Left lung (tissue), 10 donors: Measurements from ENCODE around the gene FBXW12. TPM values are rescaled to one million over a fixed set of nuclear protein-coding genes. Genes with fewer than 3 reads are reported as not detected.

Source experiments
- ATAC-seq: fragments of 200-7000 bp; cut with Tn5 transposase; one replicate; pipeline ENCODE4 v1.9.1; 2020; ENCODE audit warnings: moderate library complexity
- DNase-seq, 4 donors: peaks; one replicate each; pipeline ENCODE4 v3.0.0-alpha.2; 2013 to 2020
- H3K27ac ChIP-seq, 2 donors: fragments of 200-600 bp; sonication (generic) in 1 of 2; one replicate each; pipeline versions ENCODE4 v1.5.0 to v1.8.0; 2020 to 2021
- H3K27me3 ChIP-seq, 2 donors: fragments of 200-600 bp; sonication (generic) in 1 of 2; one replicate each; pipeline versions ENCODE4 v1.5.0 to v1.8.0; 2020 to 2021
- H3K36me3 ChIP-seq, 2 donors: fragments of 200-600 bp; sonication (generic) in 1 of 2; one replicate each; pipeline versions ENCODE4 v1.5.0 to v1.8.0; 2020 to 2021
- H3K4me1 ChIP-seq, 2 donors: fragments of 200-600 bp; one replicate each; pipeline ENCODE4 v1.8.0; 2021
- H3K4me3 ChIP-seq, 2 donors: fragments of 200-600 bp; sonication (generic) in 1 of 2; one replicate each; pipeline versions ENCODE4 v1.5.0 to v1.8.0; 2020 to 2021; ENCODE audit warnings: mild to moderate bottlenecking in 1 of 2
- H3K9me3 ChIP-seq, 2 donors: fragments of 200-600 bp; sonication (generic) in 1 of 2; one replicate each; pipeline versions ENCODE4 v1.5.0 to v1.8.0; 2020 to 2021
- intact Hi-C, 2 donors: fragments of 100-400 bp; cut with DNase I; formaldehyde crosslinking; loops; one replicate each; pipeline versions ENCODE4 v1.11.2 to v1.14.2; 2022
- polyA plus RNA-seq, 6 donors: library from polyadenylated mRNA; unstranded; fragments of 120-200 nt; gene quantifications; one replicate each; pipeline ENCODE4 v1.2.1, GENCODE V29; 2013; ENCODE audit not compliant: insufficient read length in 6 of 6
- total RNA-seq, 2 donors: library from RNA; stranded (reverse); fragmentation: NEBNext Ultra II Directional; extraction: Animal tissue kit (Norgen Biotek cat#: 25700); gene quantifications; one replicate each; pipeline ENCODE4 v1.2.1, GENCODE V29; 2021
- TF ChIP-seq, protein P1 (sequence below), 2 donors: fragments of 200-600 bp; sonication (generic) in 1 of 2; IDR thresholded peaks; one replicate each; pipeline versions ENCODE4 v1.5.0 to v1.8.0; 2021; ENCODE audit warnings: antibody characterized with exemption in 2 of 2
- donor health status: DM: no; HTN: yes; CAD: no.
- donor health status: DM: no; HTN: no; CAD: no.

Gene FBXW12
- total and polyA plus RNA-seq, 8 donors = 0.24 to 0.44 (median 0.37) TPM; not detected in 2

DNA sequence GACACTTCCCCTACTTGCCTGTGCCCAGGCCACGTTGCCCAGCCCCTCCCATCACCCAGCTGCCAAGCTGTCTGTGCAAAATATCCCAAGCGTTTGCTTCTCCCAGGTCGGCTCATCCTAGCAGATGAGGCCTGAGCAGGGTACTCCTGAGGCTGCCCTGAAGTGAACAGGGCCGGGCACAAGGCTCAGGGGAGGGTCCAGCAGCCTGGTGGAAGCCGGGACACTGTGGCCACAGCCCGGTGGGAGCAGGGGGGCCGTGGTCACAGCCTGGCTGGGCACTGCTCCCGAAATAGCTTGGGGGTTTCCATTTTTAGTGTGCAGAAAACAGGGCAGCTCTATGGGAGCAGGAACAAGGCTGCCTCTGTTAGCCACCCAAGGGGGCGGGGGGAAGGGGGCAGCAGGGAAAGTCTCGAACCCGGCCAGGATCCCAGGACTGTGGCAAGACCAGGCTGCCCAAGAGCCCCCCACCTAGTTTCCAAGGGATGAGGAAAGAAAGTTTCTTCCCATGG is 54.4 kb downstream of the FBXW12 start:
- TF ChIP-seq, protein P1, sequence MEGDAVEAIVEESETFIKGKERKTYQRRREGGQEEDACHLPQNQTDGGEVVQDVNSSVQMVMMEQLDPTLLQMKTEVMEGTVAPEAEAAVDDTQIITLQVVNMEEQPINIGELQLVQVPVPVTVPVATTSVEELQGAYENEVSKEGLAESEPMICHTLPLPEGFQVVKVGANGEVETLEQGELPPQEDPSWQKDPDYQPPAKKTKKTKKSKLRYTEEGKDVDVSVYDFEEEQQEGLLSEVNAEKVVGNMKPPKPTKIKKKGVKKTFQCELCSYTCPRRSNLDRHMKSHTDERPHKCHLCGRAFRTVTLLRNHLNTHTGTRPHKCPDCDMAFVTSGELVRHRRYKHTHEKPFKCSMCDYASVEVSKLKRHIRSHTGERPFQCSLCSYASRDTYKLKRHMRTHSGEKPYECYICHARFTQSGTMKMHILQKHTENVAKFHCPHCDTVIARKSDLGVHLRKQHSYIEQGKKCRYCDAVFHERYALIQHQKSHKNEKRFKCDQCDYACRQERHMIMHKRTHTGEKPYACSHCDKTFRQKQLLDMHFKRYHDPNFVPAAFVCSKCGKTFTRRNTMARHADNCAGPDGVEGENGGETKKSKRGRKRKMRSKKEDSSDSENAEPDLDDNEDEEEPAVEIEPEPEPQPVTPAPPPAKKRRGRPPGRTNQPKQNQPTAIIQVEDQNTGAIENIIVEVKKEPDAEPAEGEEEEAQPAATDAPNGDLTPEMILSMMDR (IDR thresholded peaks at IDR 0.05) = no peak
- Histone ChIP-seq H3K9me3 (no peaks in the 10 kb centered on the region), H3K4me3 (peak overlapping the region in 1 of 2 donors; percentile 67), H3K27me3 (peaks cover 0 to 14% of the 10 kb centered on the region in 2 donors), H3K27ac (peak overlapping the region in 1 of 2 donors; percentile 10), H3K4me1 (peaks cover 27 to 50% of the 10 kb centered on the region in 2 donors), H3K36me3 (peaks cover 0 to 5% of the 10 kb centered on the region in 2 donors)
- intact Hi-C loops = no loop called here
- DNase-seq = no peak
- ATAC-seq = no peak

GRCh38 chr3:48426944-48427629 is 55.1 kb downstream of the FBXW12 start:
- peaks cover 27 to 50% of the 10 kb centered on the region in 2 donors for H3K4me1 ChIP-seq
- no peaks in the 10 kb centered on the region for H3K9me3 ChIP-seq
- DNase-seq (no peak), ATAC-seq (no peak)
- H3K27me3 ChIP-seq = peaks cover 0 to 14% of the 10 kb centered on the region in 2 donors
- peaks cover 0 to 7% of the 10 kb centered on the region in 2 donors for H3K36me3 ChIP-seq
- TF ChIP-seq, protein P1 (IDR thresholded peaks at IDR 0.05) = no peak
- intact Hi-C loops = no loop called here
- H3K27ac ChIP-seq = peak overlapping the region in 1 of 2 donors; percentile 10
- H3K4me3 ChIP-seq = peak overlapping the region in 1 of 2 donors; percentile 67

- peak overlapping the region in 1 of 2 donors; percentile 67 for H3K4me3 ChIP-seq
- intact Hi-C loops = no loop called here
- peaks cover 0 to 12% of the 10 kb centered on the region in 2 donors for H3K36me3 ChIP-seq
- TF ChIP-seq, protein P1 (IDR thresholded peaks at IDR 0.05) = no peak
- no peak for ATAC-seq
- H3K27me3 ChIP-seq = peaks cover 0 to 14% of the 10 kb centered on the region in 2 donors
- no peaks in the 10 kb centered on the region for H3K9me3 ChIP-seq
- no peak overlapping the region for H3K27ac ChIP-seq
- DNase-seq = no peak
- peaks cover 27 to 50% of the 10 kb centered on the region in 2 donors for H3K4me1 ChIP-seq
Observed at GRCh38 chr3:48427630-48427962, 55.6 kb downstream of the FBXW12 start.

DNA sequence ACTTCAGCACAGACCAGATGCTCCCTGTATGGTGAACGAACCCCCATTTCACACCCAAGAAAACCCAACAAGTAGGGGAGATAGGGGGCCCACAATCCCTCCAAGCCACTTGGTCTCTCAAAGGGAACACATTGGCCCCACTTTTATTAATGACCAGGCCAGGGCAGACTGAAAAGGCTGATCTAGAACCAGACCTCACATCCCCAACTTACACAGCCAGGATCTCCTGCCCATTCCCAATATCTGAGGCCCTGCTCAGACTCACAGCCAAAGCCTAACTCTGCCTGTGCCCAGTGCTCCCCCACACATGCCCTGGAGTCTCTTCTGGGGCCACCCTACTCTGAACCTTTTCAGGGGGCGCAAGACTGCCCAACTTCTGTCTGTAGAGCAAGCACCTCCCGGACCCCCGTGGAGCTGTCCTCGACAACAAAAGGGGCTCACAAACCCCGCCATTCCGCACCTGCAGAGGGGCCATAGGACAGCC is 56.1 kb downstream of the FBXW12 start:
- Histone ChIP-seq H3K4me3 (peak overlapping the region; percentile 67 to 68), H3K36me3 (peaks cover 0 to 17% of the 10 kb centered on the region in 2 donors), H3K9me3 (no peaks in the 10 kb centered on the region), H3K4me1 (peaks cover 27 to 50% of the 10 kb centered on the region in 2 donors), H3K27me3 (peaks cover 0 to 14% of the 10 kb centered on the region in 2 donors), H3K27ac (peak overlapping the region; percentile 77 to 87)
- DNase-seq = no peak
- no peak for ATAC-seq
- TF ChIP-seq, protein P1 (IDR thresholded peaks at IDR 0.05) = no peak
- intact Hi-C loops = no loop called here

DNA sequence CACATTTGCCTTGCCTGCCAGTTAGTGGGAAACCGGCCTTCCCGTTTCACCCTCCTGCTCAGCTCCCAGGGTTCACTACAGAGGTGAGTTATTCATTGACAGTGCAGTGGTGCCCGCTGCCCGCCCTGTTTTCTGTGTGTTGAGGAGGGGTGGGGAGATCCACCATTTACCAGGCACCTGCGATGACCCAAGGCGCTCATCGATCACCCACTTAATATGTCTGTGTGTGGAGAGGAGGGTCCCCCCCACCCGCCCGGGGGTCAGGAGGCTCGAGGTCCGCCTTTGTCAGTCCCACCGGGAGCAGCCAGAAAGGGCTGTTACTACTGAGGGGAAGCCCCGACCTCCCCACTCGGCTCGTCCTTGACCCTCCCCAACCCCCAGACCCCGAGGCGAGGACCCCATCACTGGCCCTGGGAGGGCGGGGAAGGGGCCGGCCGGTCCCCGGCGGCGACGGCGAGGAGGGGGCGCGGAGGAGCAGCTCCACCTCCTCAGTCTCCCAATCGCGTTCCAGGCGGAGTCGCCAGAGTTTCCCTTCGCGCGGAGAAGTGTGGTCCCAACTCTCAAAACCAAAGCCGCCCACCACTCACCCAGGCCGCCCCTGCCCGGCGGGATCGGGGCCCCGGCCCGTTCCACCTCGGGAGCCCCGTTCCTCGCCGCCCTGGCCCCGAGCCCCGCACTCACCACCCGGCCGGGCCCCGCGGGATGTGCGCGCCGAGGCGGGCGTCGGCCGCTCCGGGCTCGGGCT is 56.7 kb downstream of the FBXW12 start:
- intact Hi-C loops = no loop called here
- ATAC-seq = peak; percentile 48
- TF ChIP-seq, protein P1 (IDR thresholded peaks at IDR 0.05) = no peak
- peak overlapping the region; percentile 77 to 87 for H3K27ac ChIP-seq
- H3K9me3 ChIP-seq = no peaks in the 10 kb centered on the region
- peaks cover 28 to 50% of the 10 kb centered on the region in 2 donors for H3K4me1 ChIP-seq
- peak in 3 of 4 donors; percentile 51 to 77 (median 70) for DNase-seq
- H3K36me3 ChIP-seq = peaks cover 0 to 18% of the 10 kb centered on the region in 2 donors
- H3K27me3 ChIP-seq = peaks cover 0 to 14% of the 10 kb centered on the region in 2 donors
- peak overlapping the region; percentile 67 to 68 for H3K4me3 ChIP-seq
